Anterior cingulate cortex (tissue), 58 donors: ENCODE measurements around the gene TMEM127.
"Not testable (repeated sequence)": the region's sequence is repeated elsewhere in the genome, so short reads cannot be mapped to it uniquely, and the experiment has no call there.

Experiments used
- DNase-seq, 58 donors: peaks; one replicate each; lab custom pipeline; 2025; lab: John Stamatoyannopoulos, UW

TMEM127 gene

GRCh38 chr2:96265840-96266679, at the start of gene TMEM127, which contains the start of gene CIAO1:
TSS of gene TMEM127 (minus strand) at chr2:96265997. CDS start at chr2:96265381, 616 bp downstream.
TSS of gene CIAO1 (plus strand) at chr2:96266225. CDS start at chr2:96266351, 126 bp downstream.
- DNase-seq, result peak; percentile 60 to 100 (median 98)

GRCh38 chr2:96315005-96315399, 49.2 kb upstream of the TMEM127 start:
- DNase-seq, result no peak

- no peak for DNase-seq
Measured at GRCh38 chr2:96308248-96308647, 42.5 kb upstream of the TMEM127 start.

- DNase-seq, result no peak
Measured at GRCh38 chr2:96306370-96306769, 40.6 kb upstream of the TMEM127 start.

- no peak for DNase-seq
Measured at GRCh38 chr2:96305979-96306308, 40.1 kb upstream of the TMEM127 start.

- peak; percentile 6 to 93 (median 81) for DNase-seq
Measured at GRCh38 chr2:96305091-96305978, 39.5 kb upstream of the TMEM127 start, which contains the start of gene SNRNP200. TSS of gene SNRNP200 (minus strand) at chr2:96305546. CDS start at chr2:96305437, 109 bp downstream.

- DNase-seq, result no peak
Measured at GRCh38 chr2:96304606-96305005, 38.8 kb upstream of the TMEM127 start.

- DNase-seq, result no peak
Measured at GRCh38 chr2:96301865-96302264, 36.1 kb upstream of the TMEM127 start.

- DNase-seq, result no peak
Measured at GRCh38 chr2:96296925-96297324, 31.1 kb upstream of the TMEM127 start.

GRCh38 chr2:96294271-96294670, 28.5 kb upstream of the TMEM127 start:
- DNase-seq, result not testable (repeated sequence)

- no peak for DNase-seq
Measured at GRCh38 chr2:96291751-96292150, 26.0 kb upstream of the TMEM127 start.

GRCh38 chr2:96287273-96287856, 21.6 kb upstream of the TMEM127 start:
- DNase-seq, result no peak

- DNase-seq, result peak in 3 of 58 donors; percentile 11 to 24 (median 12)
Measured at GRCh38 chr2:96276787-96277499, 11.1 kb upstream of the TMEM127 start.

- DNase-seq, result no peak
Measured at GRCh38 chr2:96274355-96275056, 8.7 kb upstream of the TMEM127 start.

- DNase-seq, result no peak
Measured at GRCh38 chr2:96273763-96274162, 8.0 kb upstream of the TMEM127 start.

- no peak for DNase-seq
Measured at GRCh38 chr2:96271995-96272394, 6.2 kb upstream of the TMEM127 start.

GRCh38 chr2:96267159-96267971, 1.6 kb upstream of the TMEM127 start:
- DNase-seq, result peak in 1 of 58 donors; percentile 15

- DNase-seq, result peak in 30 of 58 donors; percentile 34 to 81 (median 69)
Measured at GRCh38 chr2:96265349-96265839, 403 bp downstream of the TMEM127 start.
